ENCODE measurements around the gene FGF12.

- TF ChIP-seq CTCF (IDR thresholded peaks at IDR 0.05): no peak
- no peak for TF ChIP-seq SREBF2 (IDR thresholded peaks at IDR 0.05)
- no peak for TF ChIP-seq JUN (IDR thresholded peaks at IDR 0.05)
- no peak for TF ChIP-seq E2F6 (IDR thresholded peaks at IDR 0.05; ENCODE audit: borderline replicate concordance, low read depth)
- no peak for TF ChIP-seq POLR2A (IDR thresholded peaks at IDR 0.05; ENCODE audit: low read length)
- no peak for TF ChIP-seq EP300 (IDR thresholded peaks at IDR 0.05)
- no peak for TF ChIP-seq RAD21 (conservative IDR thresholded peaks at IDR 0.05 in 1 of 2, IDR thresholded peaks at IDR 0.05 in 1 of 2)
- no peak for TF ChIP-seq MAX (IDR thresholded peaks at IDR 0.05)
- TF ChIP-seq ZFP36 (IDR thresholded peaks at IDR 0.05; ENCODE audit: borderline replicate concordance, partially characterized antibody): no peak
Measured at GRCh38 chr3:192397012-192397411, 330.3 kb downstream of the FGF12 start.

Measured in A549 (cell line).